ENCODE results near the gene KLHL11. TPM values are rescaled to one million over a fixed set of nuclear protein-coding genes. Genes with fewer than 3 reads are reported as not detected.
"Not testable (repeated sequence)": the region's sequence is repeated elsewhere in the genome, so short reads cannot be mapped to it uniquely, and the experiment has no call there.

The KLHL11 gene
- total RNA-seq, 1 donor from 2014 or later = 24.7 TPM

- not testable (repeated sequence) for DNase-seq (ENCODE audit: low read depth, low spot score)
Measured at GRCh38 chr17:41839448-41839847, 25.8 kb downstream of the KLHL11 start.

- DNase-seq (ENCODE audit: low read depth, low spot score) = no peak
Measured at GRCh38 chr17:41837761-41838538, 27.3 kb downstream of the KLHL11 start, which contains the start of gene KLHL10. TSS of gene KLHL10 (plus strand) at chr17:41837825. CDS start at chr17:41837933, 108 bp downstream.

DNA sequence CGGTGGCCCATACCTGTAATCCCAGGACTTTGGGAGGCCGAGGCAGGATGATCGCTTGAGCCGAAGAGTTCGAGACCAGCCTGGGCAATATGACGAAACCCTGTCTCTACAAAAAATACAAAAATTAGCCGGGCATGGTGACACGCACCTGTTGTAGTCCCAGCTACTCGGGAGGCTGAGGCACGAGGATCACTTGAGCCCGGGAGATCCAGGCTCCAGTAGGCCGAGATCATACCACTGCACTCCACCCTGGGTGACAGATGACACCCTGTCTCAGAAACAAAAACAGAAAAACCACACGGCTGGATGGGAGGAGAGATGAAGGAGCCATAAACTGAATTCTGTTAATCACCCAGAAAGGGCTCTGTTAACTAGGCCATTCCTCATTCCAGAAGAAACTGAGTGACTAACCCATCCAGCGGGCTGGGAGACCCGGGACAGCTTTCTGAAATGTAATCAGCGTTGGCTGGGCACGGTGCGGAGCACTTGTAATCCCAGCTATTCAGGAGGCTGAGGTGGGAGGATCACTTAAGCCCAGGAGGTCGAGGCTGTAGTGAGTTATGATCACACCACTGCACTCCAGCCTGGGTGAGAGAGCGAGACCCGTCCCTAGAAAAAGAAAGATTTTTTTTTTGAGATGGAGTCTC, 28.6 kb downstream of the KLHL11 start:
- no peak for DNase-seq (ENCODE audit: low read depth, low spot score)

- DNase-seq (ENCODE audit: low read depth, low spot score) = no peak
Measured at GRCh38 chr17:41835800-41836549, 29.2 kb downstream of the KLHL11 start, which contains the start of gene NT5C3B. TSS of gene NT5C3B (minus strand) at chr17:41836232. CDS start at chr17:41836193, 39 bp downstream.

DNA sequence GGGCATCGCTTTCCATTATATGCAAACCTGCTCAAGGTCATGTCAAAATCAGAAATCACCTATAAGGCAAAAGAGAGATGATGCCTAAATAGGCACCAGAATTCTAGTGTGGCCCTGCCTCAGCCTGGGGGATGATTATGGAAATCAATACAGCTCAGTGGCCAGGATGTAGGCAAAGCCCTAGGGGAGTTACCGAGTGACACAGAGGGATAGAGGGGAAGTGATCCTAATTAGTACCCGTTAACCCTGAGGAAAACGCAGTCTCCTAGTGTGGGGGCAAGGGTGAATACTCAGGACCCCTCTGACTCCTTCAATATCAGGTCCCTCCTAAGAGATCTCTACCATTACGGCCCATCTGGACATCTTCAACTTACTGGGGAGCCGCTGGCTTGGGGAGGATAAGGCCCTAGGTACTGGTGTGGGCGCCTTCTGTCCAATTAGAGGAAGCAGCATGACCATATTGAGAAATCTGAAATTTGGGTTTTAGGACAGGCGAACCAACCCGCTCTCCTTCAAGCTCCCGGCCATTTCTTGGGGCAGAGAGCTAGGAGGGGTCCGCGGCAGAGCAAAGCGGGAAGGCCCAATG, 29.9 kb downstream of the KLHL11 start:
- no peak for DNase-seq (ENCODE audit: low read depth, low spot score)

GRCh38 chr17:41829961-41830360, 35.3 kb downstream of the KLHL11 start:
- not testable (repeated sequence) for DNase-seq (ENCODE audit: low read depth, low spot score)

GRCh38 chr17:41825175-41825845, 39.9 kb downstream of the KLHL11 start:
- no peak for DNase-seq (ENCODE audit: low read depth, low spot score)

- DNase-seq (ENCODE audit: low read depth, low spot score) = no peak
Measured at GRCh38 chr17:41824086-41824485, 41.1 kb downstream of the KLHL11 start.

GRCh38 chr17:41823580-41823979, 41.6 kb downstream of the KLHL11 start:
- no peak for DNase-seq (ENCODE audit: low read depth, low spot score)

GRCh38 chr17:41823141-41823524, 42.1 kb downstream of the KLHL11 start:
- DNase-seq (ENCODE audit: low read depth, low spot score) = no peak

GRCh38 chr17:41822216-41823140, 42.7 kb downstream of the KLHL11 start:
- no peak for DNase-seq (ENCODE audit: low read depth, low spot score)

- DNase-seq (ENCODE audit: low read depth, low spot score) = no peak
Measured at GRCh38 chr17:41821776-41822175, 43.4 kb downstream of the KLHL11 start.

- DNase-seq (ENCODE audit: low read depth, low spot score) = no peak
Measured at GRCh38 chr17:41818024-41818423, 47.2 kb downstream of the KLHL11 start.

GRCh38 chr17:41816637-41817320, 48.4 kb downstream of the KLHL11 start:
- DNase-seq (ENCODE audit: low read depth, low spot score) = no peak

- no peak for DNase-seq (ENCODE audit: low read depth, low spot score)
Measured at GRCh38 chr17:41814195-41814594, 51.0 kb downstream of the KLHL11 start.

DNA sequence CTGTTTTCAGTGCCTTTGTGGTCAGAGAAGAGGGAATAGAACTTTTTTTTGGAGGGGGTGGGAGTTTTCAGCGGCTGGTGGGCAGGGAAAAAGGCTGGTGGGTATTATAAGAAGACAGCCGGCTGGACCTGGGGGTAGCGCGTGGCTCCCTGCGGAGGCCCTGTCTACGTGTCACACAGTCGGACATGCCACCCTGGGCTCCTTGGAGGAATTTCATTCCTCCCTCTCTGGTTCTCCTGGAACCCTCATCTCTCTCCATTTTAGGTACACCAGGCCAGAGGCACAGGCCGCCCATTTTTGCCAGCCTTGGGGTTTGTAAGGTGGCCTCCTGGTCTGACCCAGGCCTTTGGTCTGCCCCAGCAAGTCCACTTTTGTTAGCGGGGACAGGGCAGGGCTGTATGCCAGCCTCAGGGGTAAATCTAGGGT, 51.5 kb downstream of the KLHL11 start:
- DNase-seq (ENCODE audit: low read depth, low spot score) = no peak

DNA sequence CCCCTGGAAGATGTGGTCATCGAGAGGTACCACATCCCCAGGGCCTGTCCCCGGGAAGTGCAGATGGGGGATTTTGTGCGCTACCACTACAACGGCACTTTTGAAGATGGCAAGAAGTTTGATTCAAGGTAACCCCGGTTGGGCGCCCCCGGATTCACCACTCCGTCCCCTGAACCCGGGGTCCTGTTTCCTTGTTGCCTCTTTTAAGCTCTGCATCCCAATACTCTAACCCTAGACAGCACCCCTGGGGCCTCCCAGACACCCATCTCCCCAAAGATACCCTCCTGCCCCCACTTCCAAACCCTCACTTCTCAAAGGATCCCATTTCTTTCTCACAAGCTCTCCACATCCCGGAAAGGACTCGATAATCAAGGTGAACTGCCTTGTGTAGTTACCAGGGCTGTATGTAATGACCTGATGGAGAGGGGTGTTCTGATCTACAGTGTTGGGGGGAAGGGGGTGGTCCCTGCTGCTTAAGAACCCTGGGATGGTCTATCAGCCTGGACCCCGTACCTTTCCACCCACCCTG, 52.0 kb downstream of the KLHL11 start:
- DNase-seq (ENCODE audit: low read depth, low spot score) = no peak

- no peak for DNase-seq (ENCODE audit: low read depth, low spot score)
Measured at GRCh38 chr17:41812381-41813151, 52.7 kb downstream of the KLHL11 start, which contains the start of gene FKBP10. TSS of gene FKBP10 (plus strand) at chr17:41813004. CDS start at chr17:41813035, 31 bp downstream.
